ENCODE measurements around the gene WWOX. TPM values are rescaled to one million over a fixed set of nuclear protein-coding genes. Genes with fewer than 3 reads are reported as not detected.

The WWOX gene
- total and polyA plus RNA-seq, 2 donors (not counting 3 experiments of a cell fraction or from before 2014, with no cell fraction given) = 6.2 to 12.5 TPM

GRCh38 chr16:78230832-78231231 is 131.4 kb downstream of the WWOX start:
- DNase-seq (ENCODE audit: low read depth, low spot score) (peak; percentile 69), FAIRE-seq (no peak)
- no peak overlapping the region for H3K27ac ChIP-seq (ENCODE audit: insufficient read depth, low read depth, low read length)
- H3K9me1 ChIP-seq (replicated peaks; ENCODE audit: control insufficient read depth, extremely low read depth, insufficient read depth, low read length) = no peaks in the 10 kb centered on the region
- TF ChIP-seq FOS (IDR thresholded peaks at IDR 0.05; ENCODE audit: borderline replicate concordance, insufficient read depth, low read length) = no peak
- no peak for TF ChIP-seq MYC (IDR thresholded peaks at IDR 0.05; ENCODE audit: low read depth, low read length)
- TF ChIP-seq, protein P1, sequence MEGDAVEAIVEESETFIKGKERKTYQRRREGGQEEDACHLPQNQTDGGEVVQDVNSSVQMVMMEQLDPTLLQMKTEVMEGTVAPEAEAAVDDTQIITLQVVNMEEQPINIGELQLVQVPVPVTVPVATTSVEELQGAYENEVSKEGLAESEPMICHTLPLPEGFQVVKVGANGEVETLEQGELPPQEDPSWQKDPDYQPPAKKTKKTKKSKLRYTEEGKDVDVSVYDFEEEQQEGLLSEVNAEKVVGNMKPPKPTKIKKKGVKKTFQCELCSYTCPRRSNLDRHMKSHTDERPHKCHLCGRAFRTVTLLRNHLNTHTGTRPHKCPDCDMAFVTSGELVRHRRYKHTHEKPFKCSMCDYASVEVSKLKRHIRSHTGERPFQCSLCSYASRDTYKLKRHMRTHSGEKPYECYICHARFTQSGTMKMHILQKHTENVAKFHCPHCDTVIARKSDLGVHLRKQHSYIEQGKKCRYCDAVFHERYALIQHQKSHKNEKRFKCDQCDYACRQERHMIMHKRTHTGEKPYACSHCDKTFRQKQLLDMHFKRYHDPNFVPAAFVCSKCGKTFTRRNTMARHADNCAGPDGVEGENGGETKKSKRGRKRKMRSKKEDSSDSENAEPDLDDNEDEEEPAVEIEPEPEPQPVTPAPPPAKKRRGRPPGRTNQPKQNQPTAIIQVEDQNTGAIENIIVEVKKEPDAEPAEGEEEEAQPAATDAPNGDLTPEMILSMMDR (IDR thresholded peaks at IDR 0.05; ENCODE audit: extremely low read depth in 1 of 2, insufficient read depth in 1 of 2, low read depth in 1 of 2, low read length in 2 of 2) = no peak
- no peak for TF ChIP-seq POLR2A (IDR thresholded peaks at IDR 0.05; ENCODE audit: low read depth, low read length)
- intact Hi-C loops (cut with micrococcal nuclease) (loop anchor here (5.0 kb wide), 1 partner anchor 89 kb away; no protein-coding TSS in a partner anchor), dilution Hi-C loops (cut with MboI; ENCODE audit: extremely low pct_ligation_motif_present, low sequenced_read_pairs) (no loop called here)
- no peaks in the 10 kb centered on the region for H3K36me3 ChIP-seq (ENCODE audit: control insufficient read depth in 2 of 2, extremely low read depth in 1 of 2, insufficient read depth in 2 of 2, low read length in 2 of 2)
- POLR2A ChIA-PET = no interaction called here
- H3K27me3 ChIP-seq (ENCODE audit: control insufficient read depth in 2 of 2, insufficient read depth in 2 of 2, low read length in 2 of 2) = no peaks in the 10 kb centered on the region
- no TSS peak for BruUV-seq (replicated peaks)
- no peaks in the 10 kb centered on the region for H3K9me3 ChIP-seq (replicated peaks; ENCODE audit: control insufficient read depth, insufficient read depth, low read length)
- no peak overlapping the region for H3K4me3 ChIP-seq (replicated peaks in 1 of 3; ENCODE audit: insufficient read depth in 1 of 3, low read depth in 1 of 3, low read length in 3 of 3)
- CTCF ChIA-PET = no interaction called here
- H3K9ac ChIP-seq (replicated peaks; ENCODE audit: extremely low read depth, insufficient read depth, low read length) = no peak overlapping the region
- no peaks in the 10 kb centered on the region for H3K4me1 ChIP-seq (ENCODE audit: control insufficient read depth, extremely low read depth, insufficient read depth, low read length)
- H3K4me2 ChIP-seq (ENCODE audit: insufficient read depth, low read length) = no peak overlapping the region
- H2AFZ ChIP-seq (ENCODE audit: low read depth, low read length) = no peak overlapping the region
- H4K20me1 ChIP-seq (replicated peaks; ENCODE audit: control insufficient read depth, extremely low read depth, insufficient read depth, low read length) = no peaks in the 10 kb centered on the region
- no peaks in the 10 kb centered on the region for H3K79me2 ChIP-seq (ENCODE audit: control insufficient read depth, insufficient read depth, low read length)

DNA sequence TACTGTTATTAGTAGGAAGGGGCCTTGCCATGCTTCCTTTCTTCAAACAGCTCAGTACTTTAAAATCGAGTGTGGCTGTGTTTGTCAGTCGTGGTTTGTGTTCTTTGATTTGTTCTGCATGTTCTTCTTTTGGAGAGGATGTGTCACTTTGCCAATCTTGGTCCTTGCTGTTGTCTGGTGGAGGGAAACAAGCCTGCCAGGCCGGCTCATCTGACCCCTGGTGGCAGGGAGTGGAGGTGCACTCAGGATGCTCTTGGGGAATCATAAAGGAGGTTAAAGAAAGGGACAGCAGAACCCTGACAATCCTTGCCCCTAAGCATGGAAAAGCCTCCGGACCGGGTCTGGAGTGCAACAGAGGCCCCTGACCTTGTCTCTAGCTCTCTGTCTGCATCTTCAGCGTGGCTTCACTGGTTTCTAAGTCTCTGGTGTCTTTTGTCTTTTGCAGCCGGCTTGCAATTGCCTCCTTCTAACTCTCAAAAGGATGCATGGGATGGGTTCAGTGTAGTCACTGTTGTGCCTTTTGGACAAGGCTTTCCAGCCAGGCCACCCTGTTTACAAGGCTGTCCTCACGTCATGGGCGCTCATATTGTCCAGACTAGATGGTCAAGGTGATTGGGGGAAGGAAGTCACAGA is 135.8 kb downstream of the WWOX start:
- CTCF ChIA-PET = interaction anchor here (1.2 to 2.1 kb wide), 4 partner anchors 87 to 113 kb away, joined by 3 to 10 read pairs (median 4); no protein-coding TSS in a partner anchor

More for the DNA sequence above, 135.8 kb downstream of the WWOX start:
- Histone ChIP-seq H3K9me1 (replicated peaks; ENCODE audit: control insufficient read depth, extremely low read depth, insufficient read depth, low read length) (no peaks in the 10 kb centered on the region), H3K9ac (replicated peaks; ENCODE audit: extremely low read depth, insufficient read depth, low read length) (no peak overlapping the region), H2AFZ (ENCODE audit: low read depth, low read length) (no peak overlapping the region), H3K79me2 (ENCODE audit: control insufficient read depth, insufficient read depth, low read length) (no peaks in the 10 kb centered on the region), H3K4me2 (ENCODE audit: insufficient read depth, low read length) (no peak overlapping the region), H3K36me3 (ENCODE audit: control insufficient read depth in 2 of 2, extremely low read depth in 1 of 2, insufficient read depth in 2 of 2, low read length in 2 of 2) (no peaks in the 10 kb centered on the region), H3K27me3 (ENCODE audit: control insufficient read depth in 2 of 2, insufficient read depth in 2 of 2, low read length in 2 of 2) (no peaks in the 10 kb centered on the region), H3K4me1 (ENCODE audit: control insufficient read depth, extremely low read depth, insufficient read depth, low read length) (no peaks in the 10 kb centered on the region), H4K20me1 (replicated peaks; ENCODE audit: control insufficient read depth, extremely low read depth, insufficient read depth, low read length) (no peaks in the 10 kb centered on the region), H3K4me3 (replicated peaks in 1 of 3; ENCODE audit: insufficient read depth in 1 of 3, low read depth in 1 of 3, low read length in 3 of 3) (no peak overlapping the region), H3K27ac (ENCODE audit: insufficient read depth, low read depth, low read length) (no peak overlapping the region), H3K9me3 (replicated peaks; ENCODE audit: control insufficient read depth, insufficient read depth, low read length) (no peaks in the 10 kb centered on the region)
- FAIRE-seq (peak; percentile 72), DNase-seq (ENCODE audit: low read depth, low spot score) (peak; percentile 78)
- POLR2A ChIA-PET = no interaction called here
- dilution Hi-C loops (cut with MboI; ENCODE audit: extremely low pct_ligation_motif_present, low sequenced_read_pairs) = no loop called here
- intact Hi-C loops (cut with micrococcal nuclease) = loop anchor here (1.0 to 5.0 kb wide), 2 partner anchors 112 to 1367 kb away; partner anchors contain the start of gene MAF
- TF ChIP-seq, protein P1 (IDR thresholded peaks at IDR 0.05; ENCODE audit: extremely low read depth in 1 of 2, insufficient read depth in 1 of 2, low read depth in 1 of 2, low read length in 2 of 2) = peak; percentile 89 to 96
- TF ChIP-seq GATA2 (IDR thresholded peaks at IDR 0.05; ENCODE audit: insufficient read depth, insufficient read length, low read depth, low read length) = no peak
- no TSS peak for BruUV-seq (replicated peaks)
